WTC11 (cell line): Measurements from ENCODE around the gene FNDC3B. TPM values are rescaled to one million over a fixed set of nuclear protein-coding genes. Genes with fewer than 3 reads are reported as not detected.

Experiments used
- ATAC-seq: fragments of 200-7000 bp; cut with Tn5 transposase; 2 replicates; pipeline ENCODE4 v1.10.0; 2021; ENCODE audit warnings: mild to moderate bottlenecking, moderate library complexity
- CTCF ChIA-PET: fragments of 300-600 bp; sonication (Branson Sonifier 250); formaldehyde crosslinking; loops from one replicate; lab custom pipeline; 2021; ENCODE audit warnings: antibody characterized with exemption; lab: Charles Lee
- POLR2A ChIA-PET: fragments of 350-600 bp; sonication (Branson Sonifier 250); formaldehyde crosslinking; loops from one replicate; lab custom pipeline; 2021; ENCODE audit warnings: antibody characterized with exemption; lab: Charles Lee
- DNase-seq: peaks from one replicate; pipeline ENCODE4 v3.0.0; 2021; ENCODE audit warnings: low spot score
- H3K27ac Mint-ChIP-seq: 2 replicates; pipeline ENCODE4 v1.8.0; 2021; ENCODE audit warnings: mixed read lengths
- H3K27me3 Mint-ChIP-seq: 2 replicates; pipeline ENCODE4 v1.8.0; 2021; ENCODE audit warnings: low read depth, mild to moderate bottlenecking, moderate library complexity, mixed read lengths
- H3K36me3 Mint-ChIP-seq: 2 replicates; pipeline ENCODE4 v1.8.0; 2021; ENCODE audit warnings: mixed read lengths
- H3K4me1 Mint-ChIP-seq: 2 replicates; pipeline ENCODE4 v1.8.0; 2022; ENCODE audit warnings: mixed read lengths
- H3K4me3 Mint-ChIP-seq: 2 replicates; pipeline ENCODE4 v1.8.0; 2021; ENCODE audit warnings: mild to moderate bottlenecking, moderate library complexity, mixed read lengths
- H3K9me3 Mint-ChIP-seq: 2 replicates; pipeline ENCODE4 v1.8.0; 2021; ENCODE audit warnings: mixed read lengths
- AR ChIP-seq: fragments of 250-450 bp; sonication (Bioruptor Pico); IDR thresholded peaks from 2 replicates; pipeline ENCODE4 v1.9.0; 2021; ENCODE audit warnings: mild to moderate bottlenecking
- CREB1 ChIP-seq: sonication (generic); formaldehyde crosslinking; IDR thresholded peaks from 2 replicates; pipeline ENCODE4 v1.8.0; 2023; ENCODE audit warnings: mild to moderate bottlenecking, missing genetic modification reagents
- E2F4 ChIP-seq: sonication (generic); formaldehyde crosslinking; IDR thresholded peaks from 2 replicates; pipeline ENCODE4 v1.8.1; 2022; ENCODE audit warnings: low read depth, mild to moderate bottlenecking, moderate library complexity, missing genetic modification reagents, borderline replicate concordance
- GTF2I ChIP-seq: fragments of 250-450 bp; sonication (Bioruptor Pico); conservative IDR thresholded peaks from 2 replicates; pipeline ENCODE4 v1.4.0; 2021; ENCODE audit warnings: mild to moderate bottlenecking
- HMGA2 ChIP-seq: fragments of 250-450 bp; sonication (Bioruptor Pico); IDR thresholded peaks from 2 replicates; pipeline ENCODE4 v1.4.0; 2021; ENCODE audit warnings: mild to moderate bottlenecking, moderate library complexity
- MYBL2 ChIP-seq: sonication (generic); formaldehyde crosslinking; IDR thresholded peaks from 2 replicates; pipeline ENCODE4 v1.8.1; 2023; ENCODE audit warnings: mild to moderate bottlenecking, moderate library complexity, missing genetic modification reagents
- NFE2L1 ChIP-seq: sonication (generic); formaldehyde crosslinking; IDR thresholded peaks from 2 replicates; pipeline ENCODE4 v1.8.1; 2023; ENCODE audit warnings: missing genetic modification reagents
- NR1H2 ChIP-seq: sonication (generic); formaldehyde crosslinking; IDR thresholded peaks from 2 replicates; pipeline ENCODE4 v1.9.0; 2021; ENCODE audit warnings: mild to moderate bottlenecking, moderate library complexity, missing genetic modification reagents
- PRRX2 ChIP-seq: fragments of 250-450 bp; sonication (Bioruptor Pico); IDR thresholded peaks from 2 replicates; pipeline ENCODE4 v1.8.0; 2021; ENCODE audit warnings: mild to moderate bottlenecking
- RORB ChIP-seq: fragments of 250-450 bp; sonication (Bioruptor Pico); IDR thresholded peaks from 2 replicates; pipeline ENCODE4 v1.9.0; 2021; ENCODE audit warnings: mild to moderate bottlenecking
- SMAD3 ChIP-seq: sonication (generic); formaldehyde crosslinking; IDR thresholded peaks from 2 replicates; pipeline ENCODE4 v1.8.0; 2022; ENCODE audit warnings: missing genetic modification reagents, mild to moderate bottlenecking, borderline replicate concordance
- SP1 ChIP-seq: sonication (generic); formaldehyde crosslinking; conservative IDR thresholded peaks from 2 replicates; pipeline ENCODE4 v1.8.1; 2022; ENCODE audit warnings: missing genetic modification reagents
- USF1 ChIP-seq: sonication (generic); formaldehyde crosslinking; IDR thresholded peaks from 2 replicates; pipeline ENCODE4 v1.8.0; 2022; ENCODE audit warnings: mild to moderate bottlenecking, missing genetic modification reagents
- ZNF121 ChIP-seq: sonication (generic); formaldehyde crosslinking; IDR thresholded peaks from 2 replicates; pipeline ENCODE4 v1.8.0; 2023; ENCODE audit warnings: missing genetic modification reagents
- ZNF396 ChIP-seq: fragments of 250-450 bp; sonication (Bioruptor Pico); IDR thresholded peaks from 2 replicates; pipeline ENCODE4 v1.8.0; 2021; ENCODE audit warnings: mild to moderate bottlenecking, moderate library complexity, borderline replicate concordance
- ZNF532 ChIP-seq: fragments of 250-450 bp; sonication (Bioruptor Pico); IDR thresholded peaks from 2 replicates; pipeline ENCODE4 v1.9.0; 2021; ENCODE audit warnings: mild to moderate bottlenecking, borderline replicate concordance
- total RNA-seq: library from RNA; stranded (reverse); gene quantifications from 3 replicates; pipeline ENCODE4 v1.2.3, GENCODE V29; 2021
- TF ChIP-seq, protein P1 (sequence below): sonication (generic); formaldehyde crosslinking; IDR thresholded peaks from 2 replicates; pipeline ENCODE4 v1.8.1; 2022; ENCODE audit warnings: mild to moderate bottlenecking, missing genetic modification reagents, moderate library complexity, borderline replicate concordance
- TF ChIP-seq, protein P2 (sequence below): fragments of 250-450 bp; sonication (Bioruptor Pico); IDR thresholded peaks from 2 replicates; pipeline ENCODE4 v2.1.2; 2022; ENCODE audit warnings: mild to moderate bottlenecking, moderate library complexity

Gene FNDC3B
- total RNA-seq, 1 experiment from 2014 or later = 42.8 TPM

DNA sequence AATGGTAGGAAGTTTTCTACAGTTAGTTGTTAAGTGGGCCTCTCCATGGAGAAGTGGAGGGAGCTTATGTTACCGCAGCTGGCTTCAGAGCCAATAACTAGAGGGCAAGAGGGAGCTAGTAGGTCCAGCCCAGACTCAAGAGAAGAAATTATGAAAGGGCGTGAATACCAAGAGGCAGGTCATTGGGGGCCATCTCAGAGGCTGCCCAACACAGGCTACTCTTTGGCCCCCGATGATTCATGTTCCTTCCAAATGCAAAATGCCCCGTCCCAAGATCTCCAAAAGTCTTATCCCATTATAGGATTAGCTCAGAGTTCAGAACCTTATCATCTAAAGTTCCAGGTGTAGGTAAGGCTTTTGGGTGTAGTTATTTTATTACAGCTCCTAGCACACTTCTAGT, 94.5 kb downstream of the FNDC3B start:
- Mint-ChIP-seq H3K4me1 (peaks cover 75% of the 10 kb centered on the region), H3K27me3 (no peaks in the 10 kb centered on the region), H3K4me3 (no peak overlapping the region), H3K27ac (peak overlapping the region; percentile 78), H3K36me3 (peaks cover 9% of the 10 kb centered on the region; the same call in 1 of the 2 replicates), H3K9me3 (no peaks in the 10 kb centered on the region)
- POLR2A ChIA-PET = no interaction called here
- DNase-seq (no peak), ATAC-seq (no peak)
- TF ChIP-seq MYBL2 (CRISPR knock-in tag) (no peak), RORB (CRISPR knock-in tag) (no peak), CREB1 (CRISPR knock-in tag) (no peak), AR (CRISPR knock-in tag) (no peak), PRRX2 (CRISPR knock-in tag) (no peak), NR1H2 (CRISPR knock-in tag) (no peak), ZNF121 (no peak), SP1 (CRISPR knock-in tag) (no peak), GTF2I (no peak), HMGA2 (CRISPR knock-in tag) (no peak), USF1 (CRISPR knock-in tag) (no peak)
- TF ChIP-seq, protein P1, sequence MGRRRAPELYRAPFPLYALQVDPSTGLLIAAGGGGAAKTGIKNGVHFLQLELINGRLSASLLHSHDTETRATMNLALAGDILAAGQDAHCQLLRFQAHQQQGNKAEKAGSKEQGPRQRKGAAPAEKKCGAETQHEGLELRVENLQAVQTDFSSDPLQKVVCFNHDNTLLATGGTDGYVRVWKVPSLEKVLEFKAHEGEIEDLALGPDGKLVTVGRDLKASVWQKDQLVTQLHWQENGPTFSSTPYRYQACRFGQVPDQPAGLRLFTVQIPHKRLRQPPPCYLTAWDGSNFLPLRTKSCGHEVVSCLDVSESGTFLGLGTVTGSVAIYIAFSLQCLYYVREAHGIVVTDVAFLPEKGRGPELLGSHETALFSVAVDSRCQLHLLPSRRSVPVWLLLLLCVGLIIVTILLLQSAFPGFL (CRISPR knock-in tag) = no peak
- TF ChIP-seq, protein P2, sequence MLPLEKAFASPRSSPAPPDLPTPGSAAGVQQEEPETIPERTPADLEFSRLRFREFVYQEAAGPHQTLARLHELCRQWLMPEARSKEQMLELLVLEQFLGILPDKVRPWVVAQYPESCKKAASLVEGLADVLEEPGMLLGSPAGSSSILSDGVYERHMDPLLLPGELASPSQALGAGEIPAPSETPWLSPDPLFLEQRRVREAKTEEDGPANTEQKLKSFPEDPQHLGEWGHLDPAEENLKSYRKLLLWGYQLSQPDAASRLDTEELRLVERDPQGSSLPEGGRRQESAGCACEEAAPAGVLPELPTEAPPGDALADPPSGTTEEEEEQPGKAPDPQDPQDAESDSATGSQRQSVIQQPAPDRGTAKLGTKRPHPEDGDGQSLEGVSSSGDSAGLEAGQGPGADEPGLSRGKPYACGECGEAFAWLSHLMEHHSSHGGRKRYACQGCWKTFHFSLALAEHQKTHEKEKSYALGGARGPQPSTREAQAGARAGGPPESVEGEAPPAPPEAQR (CRISPR knock-in tag) = no peak
- CTCF ChIA-PET = interaction anchor here (0.8 to 2.5 kb wide), 3 partner anchors 9 to 37 kb away, joined by 3 to 8 read pairs (median 3); no protein-coding TSS in a partner anchor

- Mint-ChIP-seq H3K27me3 (no peaks in the 10 kb centered on the region), H3K36me3 (peaks cover 9% of the 10 kb centered on the region; the same call in 1 of the 2 replicates), H3K27ac (peak overlapping the region; percentile 78), H3K9me3 (no peaks in the 10 kb centered on the region), H3K4me1 (peaks cover 75% of the 10 kb centered on the region), H3K4me3 (no peak overlapping the region)
- POLR2A ChIA-PET = no interaction called here
- no peak for TF ChIP-seq NFE2L1
- TF ChIP-seq ZNF532 (CRISPR knock-in tag) = no peak
- no peak for TF ChIP-seq E2F4 (CRISPR knock-in tag)
- TF ChIP-seq ZNF396 (CRISPR knock-in tag) = no peak
- no peak for TF ChIP-seq SMAD3
- CTCF ChIA-PET = interaction anchor here (0.7 to 2.5 kb wide), 4 partner anchors 9 to 132 kb away, joined by 3 to 8 read pairs (median 3); no protein-coding TSS in a partner anchor
- ATAC-seq (no peak), DNase-seq (no peak)
Measured at GRCh38 chr3:172134352-172134751, 95.0 kb downstream of the FNDC3B start.
